NCI-H2196 treated with DMSO at 0.1 percent for 48 hours (cell line): ENCODE data around the gene LGR5.

Source experiments
- DNase-seq: peaks from one replicate; lab custom pipeline; 2025; ENCODE audit not compliant: unreplicated experiment; lab: John Stamatoyannopoulos, UW

Gene LGR5

GRCh38 chr12:71439613-71440344, at the start of gene LGR5:
Gene LGR5 (plus strand): TSS chr12:71439798. CDS start chr12:71440081, 283 bp downstream.
- no peak for DNase-seq

GRCh38 chr12:71392521-71393145, 47.0 kb upstream of the LGR5 start:
- DNase-seq: peak; percentile 36

- DNase-seq: no peak
Measured at GRCh38 chr12:71393625-71394024, 46.0 kb upstream of the LGR5 start.

GRCh38 chr12:71397433-71397954, 42.1 kb upstream of the LGR5 start:
- DNase-seq: no peak

GRCh38 chr12:71399197-71399596, 40.4 kb upstream of the LGR5 start:
- no peak for DNase-seq

GRCh38 chr12:71400481-71400880, 39.1 kb upstream of the LGR5 start:
- no peak for DNase-seq

DNA sequence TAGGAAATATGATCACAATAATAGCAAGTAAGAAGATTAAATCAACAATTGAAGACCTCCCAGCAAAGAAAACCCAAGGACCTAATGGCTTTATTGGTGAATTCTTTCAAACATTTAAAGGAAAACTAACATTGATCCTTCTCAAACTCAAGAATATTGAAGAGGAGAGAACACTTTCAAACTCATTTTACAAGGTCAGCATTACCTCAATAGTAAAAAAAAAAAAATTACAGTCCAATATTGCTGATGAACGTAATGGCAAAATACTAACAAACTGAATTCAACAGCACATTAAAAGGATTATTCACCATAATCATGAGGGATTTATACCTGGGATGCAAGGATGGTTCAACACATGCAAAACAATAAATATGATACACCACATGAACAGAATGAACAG, 33.7 kb upstream of the LGR5 start:
- DNase-seq: no peak

- DNase-seq: no peak
Measured at GRCh38 chr12:71407732-71408131, 31.9 kb upstream of the LGR5 start.

- no peak for DNase-seq
Measured at GRCh38 chr12:71410844-71411243, 28.8 kb upstream of the LGR5 start.

- DNase-seq: no peak
Measured at GRCh38 chr12:71411635-71412034, 28.0 kb upstream of the LGR5 start.

DNA sequence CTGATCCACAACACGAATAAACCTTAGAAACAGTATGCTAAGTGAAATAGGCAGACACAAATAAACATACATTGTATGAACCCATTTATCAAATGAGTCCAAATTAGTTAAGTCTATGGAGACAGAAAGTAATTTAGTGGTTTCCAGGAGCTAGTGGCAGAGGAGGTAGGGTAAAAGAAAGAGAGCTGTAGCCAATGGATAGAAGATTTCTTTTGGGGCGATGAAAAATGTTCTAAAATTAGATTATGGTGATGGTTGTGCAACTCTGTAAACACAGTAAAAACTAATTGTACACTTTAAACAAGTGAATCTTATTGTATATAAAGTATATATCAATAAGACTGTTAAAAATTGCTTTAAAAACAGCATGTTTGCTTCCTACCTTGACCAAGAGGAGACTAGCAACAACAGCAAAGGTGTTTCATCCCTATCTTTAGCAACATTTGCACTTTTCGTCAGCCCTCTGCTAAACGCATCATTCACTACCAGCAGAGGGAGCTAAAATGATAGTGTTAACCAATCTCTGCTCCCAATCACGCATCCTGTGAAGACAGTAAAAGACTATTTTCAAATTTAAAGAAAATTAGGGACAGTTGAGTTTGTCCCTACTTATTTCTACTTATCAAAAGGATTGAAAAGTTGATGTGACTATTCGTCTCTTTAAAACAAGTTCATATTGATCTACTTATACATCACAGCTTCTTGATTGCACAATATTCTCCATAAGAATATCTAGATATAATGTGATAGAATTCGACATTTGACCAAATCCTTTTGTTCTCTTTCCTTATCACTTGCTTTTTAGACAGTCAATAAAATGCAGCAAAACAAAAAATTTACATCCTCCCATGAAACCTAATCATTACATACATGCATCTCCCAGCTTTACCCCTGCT, 24.0 kb upstream of the LGR5 start:
- no peak for DNase-seq

GRCh38 chr12:71417181-71417580, 22.4 kb upstream of the LGR5 start:
- no peak for DNase-seq

DNA sequence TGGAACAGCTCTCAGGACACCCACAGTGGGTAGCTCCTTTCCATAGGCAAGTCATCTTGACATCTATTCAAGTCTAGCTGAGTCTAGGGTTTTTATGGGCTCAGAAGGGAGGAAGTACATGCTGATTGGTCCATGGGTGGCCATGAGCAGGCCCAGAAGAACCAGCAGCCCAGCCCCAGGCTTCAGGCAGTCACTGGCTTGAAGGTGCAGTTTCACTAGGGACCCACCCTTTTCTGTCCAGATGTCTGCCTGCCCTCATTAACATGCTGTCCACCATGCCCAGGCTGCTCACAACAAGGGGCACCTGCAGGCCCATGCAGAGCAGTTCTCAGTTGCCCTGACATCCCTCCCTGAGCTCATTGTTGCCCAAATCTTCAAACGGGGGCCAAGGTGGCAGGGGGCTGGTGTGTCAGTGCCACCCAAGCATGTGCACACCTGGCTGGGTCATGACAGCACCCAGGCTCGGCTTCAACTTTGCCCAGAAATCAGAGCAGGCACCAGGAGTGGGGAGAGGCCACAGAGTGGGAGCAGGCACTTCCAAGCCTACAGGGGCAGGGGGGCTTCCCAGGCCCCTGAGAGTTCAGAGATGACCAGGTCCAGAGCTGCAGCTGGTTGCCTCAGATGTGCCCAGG, 18.7 kb upstream of the LGR5 start:
- DNase-seq: no peak

DNA sequence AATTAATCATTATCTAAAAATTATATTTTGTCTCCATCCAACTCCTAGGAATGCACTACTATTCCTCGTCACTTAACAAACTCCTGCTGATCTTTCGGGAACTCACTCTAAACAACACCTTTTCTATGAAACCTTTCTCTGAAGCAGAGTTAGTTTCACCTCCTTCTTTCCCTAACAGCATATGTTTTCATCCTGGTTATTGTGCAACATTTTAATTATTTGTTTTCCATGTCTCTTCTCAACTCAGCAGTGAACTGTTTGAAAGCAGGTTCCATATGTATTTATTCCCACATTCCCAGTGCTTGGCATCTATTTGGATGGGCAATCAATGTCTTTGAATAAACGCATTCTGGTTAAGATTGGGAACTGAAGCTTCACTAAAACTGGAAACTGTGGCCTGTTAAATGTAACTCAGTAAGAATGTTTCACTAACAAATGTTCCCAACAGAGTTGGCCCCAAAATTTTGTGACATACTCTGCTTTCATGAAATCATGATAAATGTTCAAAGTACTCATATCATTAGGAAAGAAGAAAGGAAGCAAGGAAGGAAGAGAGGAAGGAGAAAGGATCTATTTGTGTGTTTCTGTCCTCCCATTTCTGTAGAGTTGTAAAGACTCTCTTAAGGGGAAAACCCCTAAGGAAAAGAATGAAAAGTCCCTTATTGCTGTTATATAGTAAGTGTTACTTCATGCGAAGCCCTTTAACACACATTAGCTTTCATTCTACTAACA, 13.9 kb upstream of the LGR5 start:
- no peak for DNase-seq

- no peak for DNase-seq
Measured at GRCh38 chr12:71426300-71427047, 13.1 kb upstream of the LGR5 start.

DNA sequence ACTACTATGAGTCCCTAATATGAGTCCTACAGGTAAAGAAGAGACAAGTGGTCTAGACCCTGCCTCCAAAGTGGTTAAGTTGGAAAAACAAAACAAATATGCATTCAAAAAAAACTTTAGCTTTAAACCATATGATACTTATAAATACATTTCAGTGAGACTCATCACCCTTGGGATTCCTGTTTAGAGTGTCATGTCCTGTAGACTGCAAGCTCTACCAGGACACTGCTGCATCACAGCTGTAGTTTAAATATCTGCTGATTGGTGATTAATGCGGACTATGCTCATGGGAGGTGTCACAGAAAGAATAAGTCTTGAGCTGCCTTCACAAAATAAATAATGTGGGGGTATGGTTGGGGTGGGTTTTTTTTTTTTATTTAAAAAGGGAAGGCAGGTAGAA, 8.8 kb upstream of the LGR5 start:
- DNase-seq: no peak

DNA sequence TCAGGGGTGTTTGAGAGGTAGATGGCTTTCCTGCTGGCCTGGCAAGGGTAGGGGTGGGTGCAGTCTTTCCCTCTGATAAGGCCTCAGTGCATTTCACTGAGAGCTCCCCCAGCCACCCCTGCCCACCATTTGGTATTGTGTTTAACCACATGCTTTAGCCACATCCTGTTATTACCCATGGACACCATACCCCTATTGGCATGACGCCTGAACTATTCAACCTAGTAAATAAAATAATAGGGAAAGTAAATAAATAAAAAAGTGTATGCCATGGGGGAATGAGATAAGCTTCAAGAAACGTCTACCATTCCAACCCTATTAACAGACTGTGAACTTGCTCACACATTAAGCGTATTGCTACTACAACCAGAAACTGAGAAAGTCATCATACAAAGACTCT, 7.6 kb upstream of the LGR5 start:
- DNase-seq: no peak

GRCh38 chr12:71432936-71433335, 6.7 kb upstream of the LGR5 start:
- no peak for DNase-seq

DNA sequence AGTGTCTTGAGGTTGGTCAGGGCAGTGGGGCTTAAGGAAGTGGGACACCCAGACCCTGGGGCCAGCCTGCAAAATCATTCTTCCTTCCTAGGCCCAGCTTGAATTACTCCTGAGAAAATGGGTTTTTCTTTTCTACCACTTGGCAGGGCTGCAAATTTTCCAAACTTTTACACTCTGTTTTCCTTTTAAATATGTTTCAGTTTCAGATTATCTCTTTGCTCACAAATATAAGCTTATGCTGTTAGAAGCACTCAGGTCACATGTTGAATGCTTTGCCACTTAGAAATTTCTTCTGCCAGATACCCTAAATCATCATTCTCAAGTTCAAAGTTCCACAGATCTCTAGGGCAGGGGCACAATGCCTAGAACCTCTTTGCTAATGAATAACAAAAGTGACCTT, 2.9 kb upstream of the LGR5 start:
- DNase-seq: no peak
